Measurements from ENCODE around the gene COPS6.

Gene COPS6

GRCh38 chr7:100099452-100099851 lies 10.7 kb downstream of the COPS6 start:
- Histone ChIP-seq H3K4me1 (ENCODE audit: low read length) (peaks cover 12% of the 10 kb centered on the region), H3K27ac (ENCODE audit: low read length) (no peak overlapping the region), H3K4me2 (ENCODE audit: low read depth, low read length) (peak overlapping the region; percentile 92), H3K4me3 (ENCODE audit: low read length) (peak overlapping the region; percentile 98; the same call in 1 of the 2 replicates), H3K79me2 (ENCODE audit: low read length) (peaks cover 67% of the 10 kb centered on the region), H3K27me3 (replicated peaks; ENCODE audit: insufficient read depth, low read length) (no peaks in the 10 kb centered on the region), H2AFZ (ENCODE audit: low read length) (no peak overlapping the region), H4K20me1 (ENCODE audit: insufficient read depth, low read length) (peaks cover 9% of the 10 kb centered on the region; the same call in 1 of the 2 replicates), H3K36me3 (replicated peaks; ENCODE audit: insufficient read depth, low read length) (peaks cover 36% of the 10 kb centered on the region), H3K9me3 (replicated peaks; ENCODE audit: insufficient read depth, low read length) (no peaks in the 10 kb centered on the region), H3K9me2 (replicated peaks; ENCODE audit: insufficient read depth, low read length) (no peaks in the 10 kb centered on the region), H3K9ac (ENCODE audit: low read length) (no peak overlapping the region; the same call in 1 of the 2 replicates), H3F3A (ENCODE audit: insufficient read depth, low read length) (peaks cover 17% of the 10 kb centered on the region)
- no peak for DNase-seq
- TF ChIP-seq EZH2phosphoT487 (IDR thresholded peaks at IDR 0.05; ENCODE audit: low read length): no peak
- no peak for TF ChIP-seq EZH2 (optimal IDR thresholded peaks at IDR 0.05; ENCODE audit: low read depth, low read length)
- TF ChIP-seq CTCF (IDR thresholded peaks at IDR 0.05; ENCODE audit: low read length): no peak

GRCh38 chr7:100100420-100101015 lies 11.7 kb downstream of the COPS6 start:
- Histone ChIP-seq H3K79me2 (ENCODE audit: low read length) (peaks cover 57% of the 10 kb centered on the region), H3K27ac (ENCODE audit: low read length) (peak overlapping the region; percentile 95), H3K9me3 (replicated peaks; ENCODE audit: insufficient read depth, low read length) (no peaks in the 10 kb centered on the region), H3K4me1 (ENCODE audit: low read length) (peaks cover 12% of the 10 kb centered on the region), H3K9me2 (replicated peaks; ENCODE audit: insufficient read depth, low read length) (no peaks in the 10 kb centered on the region), H4K20me1 (ENCODE audit: insufficient read depth, low read length) (peaks cover 9% of the 10 kb centered on the region; the same call in 1 of the 2 replicates), H3K4me2 (ENCODE audit: low read depth, low read length) (peak overlapping the region; percentile 92), H3K4me3 (ENCODE audit: low read length) (peak overlapping the region; percentile 98), H3K27me3 (replicated peaks; ENCODE audit: insufficient read depth, low read length) (no peaks in the 10 kb centered on the region), H3K9ac (ENCODE audit: low read length) (peak overlapping the region; percentile 100), H3F3A (ENCODE audit: insufficient read depth, low read length) (peaks cover 8% of the 10 kb centered on the region; the same call in 1 of the 2 replicates), H3K36me3 (replicated peaks; ENCODE audit: insufficient read depth, low read length) (peaks cover 29% of the 10 kb centered on the region), H2AFZ (ENCODE audit: low read length) (0 out of 2 replicates have a peak overlapping the region, but pooled peaks have one; percentile 36)
- TF ChIP-seq CTCF (IDR thresholded peaks at IDR 0.05; ENCODE audit: low read length): no peak
- no peak for TF ChIP-seq EZH2 (optimal IDR thresholded peaks at IDR 0.05; ENCODE audit: low read depth, low read length)
- TF ChIP-seq EZH2phosphoT487 (IDR thresholded peaks at IDR 0.05; ENCODE audit: low read length): no peak
- peak; percentile 93 for DNase-seq

GRCh38 chr7:100101016-100101862 lies 12.5 kb downstream of the COPS6 start, which contains the start of the genes AP4M1 and MCM7:
Gene AP4M1, plus strand, starts transcription at chr7:100101643. Its CDS starts 72 bp downstream, at chr7:100101715.
Gene MCM7, minus strand, starts transcription at chr7:100101397. Its CDS starts 103 bp downstream, at chr7:100101294.
- Histone ChIP-seq H3K4me2 (ENCODE audit: low read depth, low read length) (peak within 1 kb of the TSS; percentile 92), H3K9me2 (replicated peaks; ENCODE audit: insufficient read depth, low read length) (no peaks in the 10 kb centered on the region), H3K4me3 (ENCODE audit: low read length) (peak within 1 kb of the TSS; percentile 98), H3K36me3 (replicated peaks; ENCODE audit: insufficient read depth, low read length) (peaks cover 24% of the 10 kb centered on the region), H3K27ac (ENCODE audit: low read length) (peak within 1 kb of the TSS; percentile 95), H3K9me3 (replicated peaks; ENCODE audit: insufficient read depth, low read length) (no peaks in the 10 kb centered on the region), H3K27me3 (replicated peaks; ENCODE audit: insufficient read depth, low read length) (no peaks in the 10 kb centered on the region), H2AFZ (ENCODE audit: low read length) (peak within 1 kb of the TSS; percentile 50; the same call in 1 of the 2 replicates), H3K9ac (ENCODE audit: low read length) (peak within 1 kb of the TSS; percentile 100), H4K20me1 (ENCODE audit: insufficient read depth, low read length) (peaks cover 9% of the 10 kb centered on the region; the same call in 1 of the 2 replicates), H3F3A (ENCODE audit: insufficient read depth, low read length) (peaks cover 4% of the 10 kb centered on the region; the same call in 1 of the 2 replicates), H3K4me1 (ENCODE audit: low read length) (peaks cover 12% of the 10 kb centered on the region), H3K79me2 (ENCODE audit: low read length) (peaks cover 50% of the 10 kb centered on the region)
- TF ChIP-seq EZH2phosphoT487 (IDR thresholded peaks at IDR 0.05; ENCODE audit: low read length): no peak
- TF ChIP-seq CTCF (IDR thresholded peaks at IDR 0.05; ENCODE audit: low read length): no peak
- TF ChIP-seq EZH2 (optimal IDR thresholded peaks at IDR 0.05; ENCODE audit: low read depth, low read length): no peak
- peak; percentile 99 for DNase-seq

Data from MM.1S (cell line).